RKO (cell line): ENCODE results near the gene DNAAF2.

Source experiments
- DNase-seq: peaks from one replicate; pipeline ENCODE4 v3.0.0-alpha.2; 2016; ENCODE audit warnings: low spot score

Gene DNAAF2

GRCh38 chr14:49584058-49584457 is 51.0 kb downstream of the DNAAF2 start:
- no peak for DNase-seq

GRCh38 chr14:49583629-49584028 is 51.4 kb downstream of the DNAAF2 start:
- DNase-seq, result no peak

GRCh38 chr14:49582113-49582977 is 52.7 kb downstream of the DNAAF2 start:
- DNase-seq, result no peak

- no peak for DNase-seq
These were observed 53.6 kb downstream of the DNAAF2 start for GRCh38 chr14:49581209-49582112.

- DNase-seq, result no peak
These were observed 55.2 kb downstream of the DNAAF2 start for GRCh38 chr14:49579841-49580240.

GRCh38 chr14:49578141-49578540 is 56.9 kb downstream of the DNAAF2 start:
- no peak for DNase-seq
